ENCODE data around the gene GMCL2.
"Not testable (repeated sequence)": the region's sequence is repeated elsewhere in the genome, so short reads cannot be mapped to it uniquely, and the experiment has no call there.

DNA sequence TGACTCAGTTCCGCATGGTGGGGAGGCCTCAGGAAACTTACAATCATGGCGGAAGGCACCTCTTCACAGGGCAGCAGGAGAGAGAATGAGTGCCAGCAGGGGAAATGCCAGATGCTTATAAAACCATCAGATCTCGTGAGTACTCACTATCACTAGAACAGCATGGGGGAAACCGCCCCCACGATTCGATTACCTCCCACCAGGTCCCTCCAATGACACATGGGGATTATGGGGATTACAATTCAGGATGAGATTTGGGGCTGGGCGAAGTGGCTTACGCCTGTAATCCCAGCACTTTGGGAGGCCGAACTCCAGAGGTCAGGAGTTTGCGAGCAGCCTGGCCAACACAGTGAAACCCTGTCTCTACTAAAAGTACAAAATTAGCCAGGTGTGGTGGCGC, 11.0 kb upstream of the GMCL2 start:
- TF ChIP-seq, protein P1, sequence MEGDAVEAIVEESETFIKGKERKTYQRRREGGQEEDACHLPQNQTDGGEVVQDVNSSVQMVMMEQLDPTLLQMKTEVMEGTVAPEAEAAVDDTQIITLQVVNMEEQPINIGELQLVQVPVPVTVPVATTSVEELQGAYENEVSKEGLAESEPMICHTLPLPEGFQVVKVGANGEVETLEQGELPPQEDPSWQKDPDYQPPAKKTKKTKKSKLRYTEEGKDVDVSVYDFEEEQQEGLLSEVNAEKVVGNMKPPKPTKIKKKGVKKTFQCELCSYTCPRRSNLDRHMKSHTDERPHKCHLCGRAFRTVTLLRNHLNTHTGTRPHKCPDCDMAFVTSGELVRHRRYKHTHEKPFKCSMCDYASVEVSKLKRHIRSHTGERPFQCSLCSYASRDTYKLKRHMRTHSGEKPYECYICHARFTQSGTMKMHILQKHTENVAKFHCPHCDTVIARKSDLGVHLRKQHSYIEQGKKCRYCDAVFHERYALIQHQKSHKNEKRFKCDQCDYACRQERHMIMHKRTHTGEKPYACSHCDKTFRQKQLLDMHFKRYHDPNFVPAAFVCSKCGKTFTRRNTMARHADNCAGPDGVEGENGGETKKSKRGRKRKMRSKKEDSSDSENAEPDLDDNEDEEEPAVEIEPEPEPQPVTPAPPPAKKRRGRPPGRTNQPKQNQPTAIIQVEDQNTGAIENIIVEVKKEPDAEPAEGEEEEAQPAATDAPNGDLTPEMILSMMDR (IDR thresholded peaks at IDR 0.05), result not testable (repeated sequence)
- not testable (repeated sequence) for TF ChIP-seq POLR2A (IDR thresholded peaks at IDR 0.05)
